Measurements from ENCODE around the gene PDE5A. TPM values are rescaled to one million over a fixed set of nuclear protein-coding genes. Genes with fewer than 3 reads are reported as not detected.
"Not testable (repeated sequence)": the region's sequence is repeated elsewhere in the genome, so short reads cannot be mapped to it uniquely, and the experiment has no call there.

PDE5A gene
- polyA plus RNA-seq, 3 donors: 0.80 to 0.82 TPM; not detected in 1

DNA sequence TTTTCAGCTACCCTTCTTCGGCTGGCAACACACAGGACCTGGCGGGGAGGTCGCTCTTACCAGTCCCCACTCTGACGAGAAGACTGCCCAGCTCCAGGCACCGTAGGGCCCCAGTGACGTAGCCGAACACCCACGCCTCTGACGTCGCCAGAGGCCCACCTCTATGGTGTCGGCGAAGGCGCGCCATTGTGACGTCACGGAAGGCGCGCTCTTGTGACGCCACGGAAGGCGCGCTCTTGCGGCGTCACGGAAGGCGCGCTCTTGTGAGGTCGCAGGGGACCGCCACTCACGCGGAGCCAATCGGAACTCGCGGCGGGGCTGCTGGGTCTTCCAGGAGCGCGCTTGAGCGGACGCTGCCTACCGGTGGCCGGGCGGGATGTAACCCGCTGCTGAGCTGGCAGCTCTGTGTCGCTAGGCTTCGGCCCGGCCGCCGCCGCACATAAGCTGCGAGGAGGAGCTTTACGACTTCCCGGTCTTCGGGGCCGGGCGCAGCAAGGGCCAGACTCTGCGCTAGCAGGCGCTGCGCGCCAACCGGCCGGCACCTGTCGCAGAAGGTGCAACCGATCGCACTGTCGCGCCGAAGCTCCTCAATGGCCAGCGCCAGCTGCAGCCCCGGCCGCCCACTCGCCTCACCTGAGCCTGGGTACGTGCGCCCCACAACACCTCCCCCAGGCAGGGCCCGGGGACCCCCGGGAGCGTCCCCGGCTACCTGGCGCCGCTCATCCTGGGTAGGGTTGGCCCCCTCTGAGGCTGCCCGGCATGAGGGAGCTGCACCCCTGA is 173.9 kb downstream of the PDE5A start:
- H3K4me2 ChIP-seq (replicated peaks; ENCODE audit: extremely low read depth, low read length, poor library complexity, severe bottlenecking): peak overlapping the region; percentile 43
- under 1% methylated on average over 61 of the region's 80 CpGs for WGBS (ENCODE audit: insufficient coverage)

DNA sequence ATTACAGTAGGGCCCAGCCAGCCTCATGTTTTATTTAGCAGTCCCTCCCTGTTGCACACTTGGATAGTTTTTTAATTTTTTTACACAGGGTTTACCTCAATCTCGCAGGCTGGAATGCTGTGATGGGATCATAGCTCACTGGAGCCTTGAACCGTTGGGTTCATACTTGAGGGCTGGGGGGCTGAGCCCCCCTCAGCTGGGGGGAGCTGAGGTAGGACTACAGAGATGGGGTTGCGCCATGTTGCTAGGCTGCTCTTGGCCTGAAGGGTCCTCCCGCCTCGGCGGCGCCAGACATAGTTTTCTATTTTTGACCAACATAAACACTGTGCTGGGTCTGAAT is 174.5 kb downstream of the PDE5A start:
- H3K27me3 Mint-ChIP-seq (ENCODE audit: low read depth in 3 of 3); H3K4me1 Mint-ChIP-seq; intact Hi-C loops (cut with micrococcal nuclease); H3K36me3 Mint-ChIP-seq; DNase-seq; H4K20me1 ChIP-seq (ENCODE audit: insufficient read depth, low read length); H3K27me3 ChIP-seq (ENCODE audit: control insufficient read depth in 2 of 2, insufficient read depth in 2 of 2, low read length in 2 of 2); H3K4me1 ChIP-seq (ENCODE audit: control insufficient read depth in 1 of 2, insufficient read depth in 2 of 2, low read length in 2 of 2); H3K36me3 ChIP-seq (replicated peaks in 1 of 2; ENCODE audit: control insufficient read depth in 1 of 2, insufficient read depth in 2 of 2, low read length in 2 of 2); H3K9me3 Mint-ChIP-seq; H3K9me3 ChIP-seq (replicated peaks in 1 of 2; ENCODE audit: control insufficient read depth in 1 of 2, insufficient read depth in 1 of 2, low read length in 2 of 2): not testable (repeated sequence)
- peak overlapping the region; percentile 83 to 97 for H3K27ac ChIP-seq (ENCODE audit: low read depth in 1 of 2, low read length in 2 of 2)
- H3K79me2 ChIP-seq (ENCODE audit: insufficient read depth, low read length): peaks cover 16% of the 10 kb centered on the region
- H2AFZ ChIP-seq (ENCODE audit: insufficient read depth, low read depth, low read length, poor library complexity, severe bottlenecking): peak overlapping the region; percentile 83
- H3K9ac ChIP-seq (ENCODE audit: insufficient read depth, low read length, poor library complexity, severe bottlenecking): peak overlapping the region; percentile 86
- H3K4me3 Mint-ChIP-seq: peak overlapping the region; percentile 78 to 92
- no CpG with 5 or more reads among the region's 7 CpGs for WGBS (ENCODE audit: insufficient coverage)
- peak overlapping the region; percentile 62 to 78 (median 65) for H3K4me3 ChIP-seq (replicated peaks in 1 of 3; ENCODE audit: low read depth in 2 of 3, low read length in 3 of 3)
- peak overlapping the region; percentile 43 for H3K4me2 ChIP-seq (replicated peaks; ENCODE audit: extremely low read depth, low read length, poor library complexity, severe bottlenecking)
- H3K27ac Mint-ChIP-seq: peak overlapping the region; percentile 98 to 99 (median 99)

More for the DNA sequence above, 173.9 kb downstream of the PDE5A start:
- Histone ChIP-seq H3K4me3 (replicated peaks in 1 of 3; ENCODE audit: low read depth in 2 of 3, low read length in 3 of 3) (peak overlapping the region; percentile 62 to 78 (median 65)), H2AFZ (ENCODE audit: insufficient read depth, low read depth, low read length, poor library complexity, severe bottlenecking) (peak overlapping the region; percentile 83), H3K9ac (ENCODE audit: insufficient read depth, low read length, poor library complexity, severe bottlenecking) (peak overlapping the region; percentile 86), H3K27ac (ENCODE audit: low read depth in 1 of 2, low read length in 2 of 2) (peak overlapping the region; percentile 83 to 97), H3K79me2 (ENCODE audit: insufficient read depth, low read length) (peaks cover 16% of the 10 kb centered on the region)
- H3K36me3 ChIP-seq (replicated peaks in 1 of 2; ENCODE audit: control insufficient read depth in 1 of 2, insufficient read depth in 2 of 2, low read length in 2 of 2); H3K36me3 Mint-ChIP-seq; intact Hi-C loops (cut with micrococcal nuclease); H3K9me3 Mint-ChIP-seq; H3K27me3 ChIP-seq (ENCODE audit: control insufficient read depth in 2 of 2, insufficient read depth in 2 of 2, low read length in 2 of 2); H3K27me3 Mint-ChIP-seq (ENCODE audit: low read depth in 3 of 3); H3K4me1 Mint-ChIP-seq; H4K20me1 ChIP-seq (ENCODE audit: insufficient read depth, low read length); H3K4me1 ChIP-seq (ENCODE audit: control insufficient read depth in 1 of 2, insufficient read depth in 2 of 2, low read length in 2 of 2); H3K9me3 ChIP-seq (replicated peaks in 1 of 2; ENCODE audit: control insufficient read depth in 1 of 2, insufficient read depth in 1 of 2, low read length in 2 of 2): not testable (repeated sequence)
- H3K4me3 Mint-ChIP-seq: peak overlapping the region; percentile 78 to 92
- H3K27ac Mint-ChIP-seq: peak overlapping the region; percentile 98 to 99 (median 99)
- peak; percentile 93 to 99 (median 97) for DNase-seq

DNA sequence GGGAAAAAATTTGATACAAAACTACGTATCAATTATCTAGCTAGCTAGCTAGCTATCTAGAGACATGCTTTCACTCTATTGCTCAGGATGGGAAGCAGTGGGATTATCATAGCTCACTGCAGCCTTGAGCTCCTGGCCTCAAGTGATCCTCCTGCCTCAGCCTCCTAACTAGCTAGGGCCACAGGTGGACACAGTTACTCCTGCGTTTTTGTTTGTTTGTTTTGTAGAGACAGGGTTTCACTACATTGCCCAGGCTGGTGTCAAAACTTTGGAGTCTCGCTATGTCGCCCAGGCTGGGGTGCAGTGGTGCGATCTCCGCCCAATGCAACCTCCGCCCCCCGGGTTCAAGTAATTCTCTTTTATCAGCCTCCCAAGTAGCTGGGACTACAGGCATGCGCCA is 175.3 kb downstream of the PDE5A start:
- H3K36me3 Mint-ChIP-seq; intact Hi-C loops (cut with micrococcal nuclease); H3K4me1 ChIP-seq (ENCODE audit: control insufficient read depth in 1 of 2, insufficient read depth in 2 of 2, low read length in 2 of 2); H3K27me3 ChIP-seq (ENCODE audit: control insufficient read depth in 2 of 2, insufficient read depth in 2 of 2, low read length in 2 of 2); H2AFZ ChIP-seq (ENCODE audit: insufficient read depth, low read depth, low read length, poor library complexity, severe bottlenecking); H3K4me2 ChIP-seq (replicated peaks; ENCODE audit: extremely low read depth, low read length, poor library complexity, severe bottlenecking); H3K9ac ChIP-seq (ENCODE audit: insufficient read depth, low read length, poor library complexity, severe bottlenecking); H3K9me3 ChIP-seq (replicated peaks in 1 of 2; ENCODE audit: control insufficient read depth in 1 of 2, insufficient read depth in 1 of 2, low read length in 2 of 2); H3K4me3 ChIP-seq (replicated peaks in 1 of 3; ENCODE audit: low read depth in 2 of 3, low read length in 3 of 3); DNase-seq; H4K20me1 ChIP-seq (ENCODE audit: insufficient read depth, low read length); H3K27me3 Mint-ChIP-seq (ENCODE audit: low read depth in 3 of 3); H3K4me1 Mint-ChIP-seq; H3K9me3 Mint-ChIP-seq; H3K4me3 Mint-ChIP-seq; H3K36me3 ChIP-seq (replicated peaks in 1 of 2; ENCODE audit: control insufficient read depth in 1 of 2, insufficient read depth in 2 of 2, low read length in 2 of 2); H3K27ac ChIP-seq (ENCODE audit: low read depth in 1 of 2, low read length in 2 of 2): not testable (repeated sequence)
- WGBS (ENCODE audit: insufficient coverage): no CpG with 5 or more reads among the region's 9 CpGs
- peaks cover 16% of the 10 kb centered on the region for H3K79me2 ChIP-seq (ENCODE audit: insufficient read depth, low read length)
- peak overlapping the region in 3 of 7 donors; percentile 25 to 99 (median 69) for H3K27ac Mint-ChIP-seq

DNA sequence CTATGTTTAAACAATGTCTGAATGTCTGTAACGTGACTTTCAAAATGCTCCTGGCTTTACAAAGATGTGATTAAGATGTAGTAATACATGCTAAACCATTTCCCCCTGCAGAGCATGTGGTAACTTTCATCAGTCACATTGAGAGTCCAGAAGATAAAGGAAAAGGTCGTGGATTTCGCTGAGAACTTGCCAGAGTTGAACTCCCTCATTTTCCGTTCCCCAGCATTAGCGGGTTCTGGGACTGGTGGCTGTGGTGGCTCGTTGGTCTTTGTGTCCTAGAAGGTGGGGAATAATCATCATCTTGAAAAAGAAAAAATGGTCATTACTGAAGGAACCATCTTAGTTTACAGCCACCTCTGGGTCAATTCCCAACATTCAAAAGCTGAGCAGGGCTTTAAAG is 178.8 kb downstream of the PDE5A start:
- H4K20me1 ChIP-seq (ENCODE audit: insufficient read depth, low read length); intact Hi-C loops (cut with micrococcal nuclease); H3K27me3 ChIP-seq (ENCODE audit: control insufficient read depth in 2 of 2, insufficient read depth in 2 of 2, low read length in 2 of 2); H3K79me2 ChIP-seq (ENCODE audit: insufficient read depth, low read length); H3K9me3 Mint-ChIP-seq; H2AFZ ChIP-seq (ENCODE audit: insufficient read depth, low read depth, low read length, poor library complexity, severe bottlenecking); H3K27ac Mint-ChIP-seq; H3K36me3 ChIP-seq (replicated peaks in 1 of 2; ENCODE audit: control insufficient read depth in 1 of 2, insufficient read depth in 2 of 2, low read length in 2 of 2); H3K4me3 ChIP-seq (replicated peaks in 1 of 3; ENCODE audit: low read depth in 2 of 3, low read length in 3 of 3); H3K4me3 Mint-ChIP-seq; H3K4me2 ChIP-seq (replicated peaks; ENCODE audit: extremely low read depth, low read length, poor library complexity, severe bottlenecking); H3K36me3 Mint-ChIP-seq; H3K27ac ChIP-seq (ENCODE audit: low read depth in 1 of 2, low read length in 2 of 2); H3K9me3 ChIP-seq (replicated peaks in 1 of 2; ENCODE audit: control insufficient read depth in 1 of 2, insufficient read depth in 1 of 2, low read length in 2 of 2); H3K4me1 Mint-ChIP-seq; H3K4me1 ChIP-seq (ENCODE audit: control insufficient read depth in 1 of 2, insufficient read depth in 2 of 2, low read length in 2 of 2); H3K27me3 Mint-ChIP-seq (ENCODE audit: low read depth in 3 of 3); H3K9ac ChIP-seq (ENCODE audit: insufficient read depth, low read length, poor library complexity, severe bottlenecking); DNase-seq: not testable (repeated sequence)
- 100% methylated on average over 1 of the region's 6 CpGs for WGBS (ENCODE audit: insufficient coverage)

Data from CD14-positive monocyte (primary cell).